MM.1S (cell line): ENCODE data around the gene ENTPD8.

ENCODE experiments used
- DNase-seq: peaks from one replicate; pipeline ENCODE4 v3.0.0-alpha.2; 2015
- H2AFZ ChIP-seq: fragments of 300-600 bp; sonication (generic); 2 replicates; pipeline ENCODE4 v1.6.0; 2016; ENCODE audit warnings: antibody characterized with exemption, low read length
- H3F3A ChIP-seq: fragments of 300-600 bp; sonication (generic); 2 replicates; pipeline ENCODE4 v1.6.1; 2016; ENCODE audit warnings: mild to moderate bottlenecking, antibody characterized with exemption, low read length, moderate library complexity, mixed read lengths; ENCODE audit not compliant: insufficient read depth
- H3K27ac ChIP-seq: fragments of 300-600 bp; sonication (generic); 2 replicates; pipeline ENCODE4 v1.5.1; 2016; ENCODE audit warnings: mild to moderate bottlenecking, low read length
- H3K27me3 ChIP-seq: fragments of 300-600 bp; sonication (generic); replicated peaks from 2 replicates; pipeline ENCODE4 v1.6.0; 2016; ENCODE audit warnings: low read length; ENCODE audit not compliant: insufficient read depth
- H3K36me3 ChIP-seq: fragments of 300-600 bp; sonication (generic); replicated peaks from 2 replicates; pipeline ENCODE4 v1.6.1; 2016; ENCODE audit warnings: mild to moderate bottlenecking, low read length, mixed read lengths; ENCODE audit not compliant: insufficient read depth
- H3K4me1 ChIP-seq: fragments of 300-600 bp; sonication (generic); 2 replicates; pipeline ENCODE4 v1.6.1; 2016; ENCODE audit warnings: low read length, mixed read lengths
- H3K4me2 ChIP-seq: fragments of 300-600 bp; sonication (generic); 2 replicates; pipeline ENCODE4 v1.6.0; 2016; ENCODE audit warnings: low read depth, low read length
- H3K4me3 ChIP-seq: fragments of 300-600 bp; sonication (generic); 2 replicates; pipeline ENCODE4 v1.5.1; 2016; ENCODE audit warnings: low read length, mixed read lengths
- H3K79me2 ChIP-seq: fragments of 300-600 bp; sonication (generic); 2 replicates; pipeline ENCODE4 v1.6.1; 2016; ENCODE audit warnings: mixed run types, low read length, mixed read lengths
- H3K9ac ChIP-seq: fragments of 300-600 bp; sonication (generic); 2 replicates; pipeline ENCODE4 v1.6.1; 2016; ENCODE audit warnings: low read length, mixed read lengths
- H3K9me2 ChIP-seq: fragments of 300-600 bp; sonication (generic); replicated peaks from 2 replicates; pipeline ENCODE4 v1.6.1; 2016; ENCODE audit warnings: mild to moderate bottlenecking, low read length, mixed read lengths; ENCODE audit not compliant: insufficient read depth
- H3K9me3 ChIP-seq: fragments of 300-600 bp; sonication (generic); replicated peaks from 2 replicates; pipeline ENCODE4 v1.6.1; 2016; ENCODE audit warnings: mild to moderate bottlenecking, low read length, mixed read lengths; ENCODE audit not compliant: insufficient read depth
- H4K20me1 ChIP-seq: fragments of 300-600 bp; sonication (generic); 2 replicates; pipeline ENCODE4 v1.6.1; 2016; ENCODE audit warnings: mild to moderate bottlenecking, low read length, moderate library complexity, mixed read lengths; ENCODE audit not compliant: insufficient read depth
- EZH2 ChIP-seq: fragments of 300-600 bp; sonication (generic); optimal IDR thresholded peaks from 2 replicates; pipeline ENCODE3; 2017; ENCODE audit warnings: low read depth, mild to moderate bottlenecking, antibody characterized with exemption, low read length, mixed read lengths
- EZH2phosphoT487 ChIP-seq: fragments of 300-600 bp; sonication (generic); IDR thresholded peaks from 2 replicates; pipeline ENCODE4 v1.6.1; 2018; ENCODE audit warnings: antibody characterized with exemption, low read length
- TF ChIP-seq, protein P1 (sequence below): fragments of 300-600 bp; sonication (generic); IDR thresholded peaks from 2 replicates; pipeline ENCODE4 v1.5.1; 2016; ENCODE audit warnings: antibody characterized with exemption, low read length, mixed read lengths

Gene ENTPD8

DNA sequence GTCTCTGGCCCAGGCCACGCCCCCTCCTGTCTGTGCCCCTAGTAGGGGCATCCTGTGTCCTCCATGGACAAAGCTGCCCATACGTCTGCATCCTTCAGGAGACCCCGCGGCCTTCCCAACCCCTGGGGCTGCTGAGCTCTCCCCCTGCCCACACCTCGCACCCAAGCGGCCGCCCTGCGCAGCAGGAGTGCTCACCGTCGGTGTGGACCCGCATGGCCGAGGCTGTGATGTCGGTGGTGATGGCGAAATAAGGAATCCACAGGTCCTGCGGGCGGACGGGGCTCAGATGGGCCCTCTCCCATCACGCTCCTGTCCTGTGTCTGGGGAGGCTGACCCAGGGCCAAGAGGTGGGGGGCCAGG lies 22.8 kb upstream of the ENTPD8 start:
- Histone ChIP-seq H3K4me2 (no peak overlapping the region), H3K27ac (no peak overlapping the region), H3K9ac (no peak overlapping the region), H3K9me2 (no peaks in the 10 kb centered on the region), H3K79me2 (no peaks in the 10 kb centered on the region), H3K4me3 (no peak overlapping the region), H3K4me1 (0 out of 2 replicates have a peak, but pooled peaks cover 4% of the 10 kb centered on the region), H3F3A (no peaks in the 10 kb centered on the region), H3K27me3 (peaks cover 17% of the 10 kb centered on the region; the same call in 1 of the 2 replicates), H2AFZ (no peak overlapping the region), H4K20me1 (no peaks in the 10 kb centered on the region), H3K9me3 (no peaks in the 10 kb centered on the region), H3K36me3 (no peaks in the 10 kb centered on the region)
- TF ChIP-seq EZH2phosphoT487 (no peak), EZH2 (no peak)
- TF ChIP-seq, protein P1, sequence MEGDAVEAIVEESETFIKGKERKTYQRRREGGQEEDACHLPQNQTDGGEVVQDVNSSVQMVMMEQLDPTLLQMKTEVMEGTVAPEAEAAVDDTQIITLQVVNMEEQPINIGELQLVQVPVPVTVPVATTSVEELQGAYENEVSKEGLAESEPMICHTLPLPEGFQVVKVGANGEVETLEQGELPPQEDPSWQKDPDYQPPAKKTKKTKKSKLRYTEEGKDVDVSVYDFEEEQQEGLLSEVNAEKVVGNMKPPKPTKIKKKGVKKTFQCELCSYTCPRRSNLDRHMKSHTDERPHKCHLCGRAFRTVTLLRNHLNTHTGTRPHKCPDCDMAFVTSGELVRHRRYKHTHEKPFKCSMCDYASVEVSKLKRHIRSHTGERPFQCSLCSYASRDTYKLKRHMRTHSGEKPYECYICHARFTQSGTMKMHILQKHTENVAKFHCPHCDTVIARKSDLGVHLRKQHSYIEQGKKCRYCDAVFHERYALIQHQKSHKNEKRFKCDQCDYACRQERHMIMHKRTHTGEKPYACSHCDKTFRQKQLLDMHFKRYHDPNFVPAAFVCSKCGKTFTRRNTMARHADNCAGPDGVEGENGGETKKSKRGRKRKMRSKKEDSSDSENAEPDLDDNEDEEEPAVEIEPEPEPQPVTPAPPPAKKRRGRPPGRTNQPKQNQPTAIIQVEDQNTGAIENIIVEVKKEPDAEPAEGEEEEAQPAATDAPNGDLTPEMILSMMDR, result no peak
- no peak for DNase-seq

DNA sequence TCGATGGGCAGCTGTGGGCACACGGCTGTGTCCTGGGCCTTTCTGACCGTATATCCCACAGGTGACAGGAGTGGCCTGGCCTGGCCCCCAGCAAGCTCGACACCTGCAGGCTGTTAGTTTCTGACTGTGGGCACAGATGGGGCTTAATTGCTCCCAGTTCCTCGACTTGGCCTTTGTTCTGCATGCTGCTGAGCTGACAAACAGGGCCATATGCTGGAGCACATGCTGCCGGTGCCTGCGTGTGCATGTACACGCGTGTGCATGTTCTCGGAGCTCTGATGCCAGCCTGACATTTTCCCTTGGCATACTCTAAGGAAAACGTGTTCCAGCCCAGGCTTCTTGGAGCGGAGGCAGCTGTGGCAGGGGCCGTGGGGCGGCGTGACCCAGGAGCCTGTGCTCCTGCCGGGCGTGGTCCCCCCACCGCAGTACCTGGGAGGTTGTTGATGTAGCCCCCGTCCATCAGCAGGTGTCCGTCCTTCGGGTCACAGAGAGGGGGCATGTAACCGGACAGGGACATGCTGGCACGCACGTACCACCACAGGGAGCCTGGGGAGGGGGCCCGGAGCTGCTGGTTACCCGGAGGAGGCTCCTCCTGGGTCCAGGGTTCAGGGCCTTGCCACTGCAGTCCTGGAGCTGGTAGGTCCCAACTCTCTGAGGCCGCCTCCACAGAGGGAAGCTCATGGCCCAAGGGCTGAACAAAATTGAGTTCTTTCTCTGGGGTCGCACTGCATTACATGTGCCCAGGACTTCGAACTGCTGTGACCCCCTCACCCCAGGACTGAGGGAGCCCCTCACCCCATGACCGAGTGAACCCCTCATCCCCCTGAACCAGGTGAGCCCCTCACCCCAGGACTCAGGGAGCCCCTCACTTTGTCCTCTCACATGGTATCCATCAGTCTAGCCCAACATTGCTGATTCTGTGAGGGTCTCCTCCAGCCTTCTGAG lies 22.1 kb upstream of the ENTPD8 start:
- no peak overlapping the region for H2AFZ ChIP-seq
- no peak for TF ChIP-seq EZH2
- TF ChIP-seq, protein P1, result no peak
- no peak for TF ChIP-seq EZH2phosphoT487
- H3K27ac ChIP-seq, result no peak overlapping the region
- no peak overlapping the region for H3K9ac ChIP-seq
- H3K36me3 ChIP-seq, result no peaks in the 10 kb centered on the region
- H3K9me2 ChIP-seq, result no peaks in the 10 kb centered on the region
- H3K79me2 ChIP-seq, result peaks cover 4% of the 10 kb centered on the region; the same call in 1 of the 2 replicates
- no peak overlapping the region for H3K4me2 ChIP-seq
- H4K20me1 ChIP-seq, result no peaks in the 10 kb centered on the region
- H3F3A ChIP-seq, result no peaks in the 10 kb centered on the region
- H3K27me3 ChIP-seq, result peaks cover 17% of the 10 kb centered on the region; the same call in 1 of the 2 replicates
- H3K4me1 ChIP-seq, result 0 out of 2 replicates have a peak, but pooled peaks cover 4% of the 10 kb centered on the region
- DNase-seq, result no peak
- H3K4me3 ChIP-seq, result no peak overlapping the region
- H3K9me3 ChIP-seq, result no peaks in the 10 kb centered on the region

DNA sequence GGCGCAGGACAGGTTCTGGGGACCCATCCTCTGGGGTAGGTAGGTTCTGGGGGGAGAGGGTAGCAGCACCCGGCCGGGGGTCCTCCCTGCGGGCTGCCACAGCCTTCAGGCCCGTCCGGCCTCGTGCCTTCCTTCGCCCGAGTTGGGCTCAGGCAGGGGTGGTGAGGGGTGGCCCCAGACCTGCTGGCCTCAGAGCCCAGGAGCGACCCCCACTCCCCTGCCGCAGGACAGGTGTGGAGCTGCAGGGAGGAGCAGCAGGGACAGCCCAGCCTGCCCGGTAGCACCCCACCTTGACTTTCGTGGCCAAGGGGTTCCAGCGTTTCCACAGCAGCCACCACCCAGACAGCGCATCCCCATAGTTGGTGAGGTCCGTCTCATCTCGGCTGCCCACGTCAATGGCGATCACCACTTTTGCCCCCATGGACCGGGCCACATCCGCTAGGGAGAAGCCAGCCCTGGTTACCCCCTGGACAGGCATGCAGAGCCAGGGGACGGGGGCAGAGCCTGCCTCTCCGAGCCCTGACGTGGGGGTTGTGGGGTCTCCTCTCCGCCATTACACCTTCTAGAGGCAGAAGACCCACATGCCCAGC lies 21.3 kb upstream of the ENTPD8 start:
- no peak for DNase-seq
- Histone ChIP-seq H3K9me2 (no peaks in the 10 kb centered on the region), H2AFZ (no peak overlapping the region), H3K36me3 (no peaks in the 10 kb centered on the region; the same call in 1 of the 2 replicates), H3K4me2 (no peak overlapping the region), H3K9ac (no peak overlapping the region), H3K27me3 (peaks cover 17% of the 10 kb centered on the region; the same call in 1 of the 2 replicates), H3F3A (no peaks in the 10 kb centered on the region), H3K9me3 (no peaks in the 10 kb centered on the region), H3K4me1 (0 out of 2 replicates have a peak, but pooled peaks cover 4% of the 10 kb centered on the region), H3K27ac (no peak overlapping the region), H3K4me3 (no peak overlapping the region), H3K79me2 (peaks cover 5% of the 10 kb centered on the region; the same call in 1 of the 2 replicates), H4K20me1 (no peaks in the 10 kb centered on the region)
- TF ChIP-seq EZH2phosphoT487 (no peak), EZH2 (no peak)
- TF ChIP-seq, protein P1, result no peak
